ENCODE measurements around the gene DNAJA3.

- TF ChIP-seq CTCF (IDR thresholded peaks at IDR 0.05; ENCODE audit: low read depth, low read length) (no peak), EZH2phosphoT487 (IDR thresholded peaks at IDR 0.05; ENCODE audit: low read depth) (no peak)
Observed at GRCh38 chr16:4431023-4431422, 5.4 kb downstream of the DNAJA3 start.
